IPS DF 4.7 (cell line): ENCODE measurements around the gene NUMA1.

ENCODE experiments used
- DNase-seq: peaks from one replicate; pipeline ENCODE4 v3.0.0-alpha.2; 2013; ENCODE audit warnings: low spot score; ENCODE audit errors: extremely low read depth

NUMA1 gene

DNA sequence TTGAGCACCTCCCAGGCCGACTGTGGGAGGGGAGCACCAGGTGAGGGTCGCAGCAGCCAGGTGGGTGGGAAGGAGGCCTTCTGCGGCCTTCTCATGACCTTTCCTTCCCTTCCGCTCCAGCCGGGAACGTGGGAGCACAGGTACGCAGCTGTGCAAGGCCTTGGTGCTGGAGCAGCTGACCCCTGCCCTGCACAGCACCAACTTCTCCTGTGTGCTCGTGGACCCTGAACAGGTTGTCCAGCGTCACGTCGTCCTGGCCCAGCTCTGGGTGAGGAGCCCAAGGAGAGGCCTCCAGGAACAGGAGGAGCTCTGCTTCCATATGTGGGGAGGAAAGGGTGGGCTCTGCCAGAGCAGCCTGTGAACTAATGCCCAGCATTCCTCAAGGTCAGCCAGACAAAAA is 79.1 kb downstream of the NUMA1 start:
- DNase-seq: no peak

DNA sequence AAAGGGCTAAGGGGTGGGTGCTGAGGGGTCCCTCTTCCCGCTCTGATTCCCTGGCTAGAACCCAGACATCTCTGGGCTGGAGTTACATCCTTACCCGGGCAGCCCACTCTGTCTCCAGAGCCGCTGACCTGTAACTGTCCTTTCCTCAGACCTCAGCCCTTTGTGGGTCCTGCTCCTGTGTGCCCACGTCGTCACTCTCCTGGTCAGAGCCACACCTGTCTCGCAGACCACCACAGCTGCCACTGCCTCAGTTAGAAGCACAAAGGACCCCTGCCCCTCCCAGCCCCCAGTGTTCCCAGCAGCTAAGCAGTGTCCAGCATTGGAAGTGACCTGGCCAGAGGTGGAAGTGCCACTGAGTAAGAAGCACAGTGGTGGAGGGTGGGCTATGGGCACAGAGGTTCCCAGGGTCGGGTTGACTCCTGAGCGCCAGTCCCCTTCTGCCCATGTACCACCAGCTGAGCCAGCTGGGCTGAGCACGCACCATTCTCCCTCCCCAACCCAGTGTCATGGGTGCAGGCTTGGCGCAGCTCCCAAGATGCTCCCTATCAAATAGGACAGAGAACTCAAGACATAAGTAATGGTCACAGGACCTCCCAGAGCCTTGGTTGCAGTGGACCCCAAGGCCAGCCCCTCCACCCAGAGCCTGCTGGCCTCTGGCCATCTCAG is 80.0 kb downstream of the NUMA1 start:
- DNase-seq: no peak

DNA sequence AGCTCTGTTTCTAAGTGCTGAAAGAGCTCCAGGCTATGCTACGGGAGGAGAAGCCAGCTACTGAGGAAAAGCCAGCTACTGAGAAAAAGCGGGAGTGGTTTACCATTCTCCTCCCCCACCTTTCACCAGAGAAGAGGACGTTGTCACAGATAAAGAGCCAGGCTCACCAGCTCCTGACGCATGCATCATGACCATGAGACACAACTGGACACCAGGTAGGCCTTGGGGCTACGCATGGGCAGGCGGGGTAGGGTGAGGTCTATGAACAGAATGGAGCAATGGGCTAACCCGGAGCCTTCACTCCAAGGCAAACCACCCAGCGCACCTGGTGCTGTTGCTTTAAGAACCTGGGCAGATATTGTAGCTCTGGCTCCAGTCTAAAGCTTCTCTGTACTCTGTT is 80.5 kb downstream of the NUMA1 start:
- DNase-seq: no peak

GRCh38 chr11:71999362-71999761 is 81.0 kb downstream of the NUMA1 start:
- DNase-seq: no peak

DNA sequence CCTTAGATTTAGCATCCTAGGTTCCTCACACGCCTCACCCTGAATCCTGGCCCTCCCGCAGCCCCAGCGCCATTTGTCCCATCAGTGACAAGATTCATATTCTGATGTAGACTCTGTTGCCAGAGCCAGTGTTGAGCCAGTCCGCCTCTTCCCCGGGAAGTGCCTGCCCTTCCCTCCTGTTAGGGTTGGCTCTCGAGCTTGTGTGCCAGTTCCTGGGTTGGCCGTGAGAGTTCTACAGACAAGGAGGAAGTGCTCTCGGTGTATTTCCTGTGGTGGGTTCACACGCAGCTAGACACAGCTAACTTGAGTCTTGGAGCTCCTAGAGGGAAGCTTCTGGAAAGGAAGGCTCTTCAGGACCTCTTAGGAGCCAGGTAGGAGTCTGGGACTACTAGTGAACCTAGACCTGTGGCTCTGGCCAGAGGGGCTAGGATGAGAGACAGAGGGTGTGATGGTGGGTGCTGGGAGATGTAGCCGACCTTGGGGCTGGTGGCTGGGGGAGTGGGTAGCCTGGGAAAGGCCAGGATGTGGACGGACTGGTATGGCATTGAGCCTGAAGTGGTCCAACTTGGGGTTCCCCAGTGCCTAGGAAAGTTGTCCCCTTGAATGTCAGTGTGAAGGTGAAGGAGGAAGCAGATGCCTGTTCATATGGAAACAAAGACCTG is 81.6 kb downstream of the NUMA1 start, which contains the start of gene IL18BP:
TSS of gene IL18BP (plus strand) at position 261 of the 662 bp plus-strand sequence. CDS start 1,076 bp downstream, outside the sequence.
- DNase-seq: no peak

GRCh38 chr11:71998061-71998460 is 82.3 kb downstream of the NUMA1 start:
- DNase-seq: no peak

DNA sequence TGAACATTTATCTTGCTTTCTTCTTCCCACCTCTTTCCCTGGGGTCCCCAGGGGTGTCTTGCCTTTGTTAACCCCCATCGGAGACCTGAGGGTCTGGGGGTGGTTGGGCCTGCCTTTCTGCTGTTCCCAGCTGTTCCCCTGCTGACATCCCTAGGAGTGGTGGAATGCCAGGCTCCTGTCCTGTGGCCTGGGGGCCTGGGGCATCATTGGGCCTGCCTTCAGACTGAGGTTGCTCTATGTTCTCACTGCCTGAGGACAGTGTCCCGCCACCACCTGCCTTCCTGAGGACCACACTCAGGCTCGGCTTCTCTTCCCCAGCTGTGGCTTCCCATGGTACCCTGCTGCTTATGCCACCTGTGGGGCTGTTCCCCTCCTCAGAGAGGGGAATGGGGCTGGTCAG is 82.7 kb downstream of the NUMA1 start:
- DNase-seq: no peak

- DNase-seq: no peak
Observed at GRCh38 chr11:71996946-71997345, 83.4 kb downstream of the NUMA1 start.

GRCh38 chr11:71996517-71996916 is 83.8 kb downstream of the NUMA1 start:
- no peak for DNase-seq

- DNase-seq: no peak
Observed at GRCh38 chr11:71995726-71996291, 84.5 kb downstream of the NUMA1 start.

DNA sequence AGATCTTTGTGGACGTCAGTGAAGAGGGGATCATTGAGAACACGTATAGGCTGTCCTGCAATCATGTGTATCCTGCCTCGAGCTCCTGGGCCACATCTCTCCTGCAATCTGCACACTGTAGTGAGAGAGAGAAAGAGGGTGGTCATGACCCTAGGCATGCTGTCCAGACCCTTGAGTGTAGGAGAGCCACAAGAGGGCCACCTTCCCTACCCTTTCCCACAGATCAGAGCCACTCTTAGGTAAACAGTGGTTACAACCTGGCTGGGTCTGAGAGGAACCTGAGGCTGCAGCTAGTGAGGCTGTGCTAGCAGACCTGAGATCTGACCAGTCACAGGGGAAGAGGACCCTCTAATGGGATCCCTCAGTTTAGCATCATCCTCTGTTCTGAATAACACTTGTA is 85.6 kb downstream of the NUMA1 start:
- no peak for DNase-seq

GRCh38 chr11:71992136-71992730 is 88.1 kb downstream of the NUMA1 start:
- no peak for DNase-seq

DNA sequence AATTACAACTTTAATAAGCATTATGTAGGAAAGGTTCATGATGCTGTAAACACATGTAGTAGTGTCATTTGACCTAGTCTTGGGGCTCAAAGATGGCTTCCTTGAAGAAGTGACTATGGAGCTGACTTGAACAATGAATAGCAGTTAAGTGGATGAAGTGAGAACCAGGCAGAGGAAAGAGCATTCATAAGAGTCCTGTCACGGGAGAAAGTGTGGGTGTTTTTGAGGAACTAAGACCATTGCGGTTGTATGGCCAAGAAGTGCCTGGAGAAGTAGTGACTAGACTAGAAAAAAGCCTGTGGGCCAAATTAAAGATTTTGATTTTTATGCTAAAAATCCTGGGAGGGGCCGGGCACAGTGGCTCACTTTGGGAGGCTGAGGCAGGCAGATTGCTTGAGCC is 88.8 kb downstream of the NUMA1 start:
- no peak for DNase-seq

DNA sequence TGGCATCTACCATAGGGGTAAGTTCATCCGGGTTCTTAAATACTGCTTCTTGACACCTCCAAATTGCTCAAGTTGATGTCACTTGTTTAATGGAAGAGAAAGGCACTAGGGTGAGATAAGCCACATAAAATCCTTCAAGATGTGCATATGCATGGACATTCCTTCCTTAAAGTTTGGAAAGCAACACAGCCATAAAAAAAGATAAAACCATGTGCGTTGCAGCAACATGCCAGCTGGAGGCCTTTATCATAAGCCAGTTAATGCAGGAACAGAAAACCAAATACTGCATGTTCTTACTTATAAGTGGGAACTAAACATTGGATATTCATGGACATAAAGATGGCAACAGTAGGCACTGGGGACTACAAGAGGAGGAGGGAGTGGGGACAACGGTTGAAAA is 89.6 kb downstream of the NUMA1 start:
- no peak for DNase-seq

- DNase-seq: no peak
Observed at GRCh38 chr11:71988050-71988449, 92.3 kb downstream of the NUMA1 start.

DNA sequence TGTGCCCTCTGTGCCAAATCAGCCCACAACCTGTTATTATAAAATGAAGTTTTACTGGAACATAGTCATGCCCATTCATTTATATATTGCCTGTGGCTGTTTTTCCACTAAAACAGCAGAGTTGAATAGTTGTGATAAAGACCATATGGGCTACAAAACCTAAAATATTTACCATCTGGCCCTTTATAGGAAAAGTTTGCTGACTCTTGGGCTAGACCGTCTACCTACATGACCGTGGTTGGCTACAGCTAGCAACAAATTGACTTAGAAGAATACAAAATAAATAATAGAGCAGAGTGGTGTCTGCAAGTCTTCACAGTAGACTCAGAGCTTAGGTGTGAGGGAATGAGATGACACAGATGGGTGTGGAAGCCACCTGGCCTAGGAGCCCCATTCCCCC is 92.8 kb downstream of the NUMA1 start:
- no peak for DNase-seq

GRCh38 chr11:71986131-71986530 is 94.2 kb downstream of the NUMA1 start:
- no peak for DNase-seq

DNA sequence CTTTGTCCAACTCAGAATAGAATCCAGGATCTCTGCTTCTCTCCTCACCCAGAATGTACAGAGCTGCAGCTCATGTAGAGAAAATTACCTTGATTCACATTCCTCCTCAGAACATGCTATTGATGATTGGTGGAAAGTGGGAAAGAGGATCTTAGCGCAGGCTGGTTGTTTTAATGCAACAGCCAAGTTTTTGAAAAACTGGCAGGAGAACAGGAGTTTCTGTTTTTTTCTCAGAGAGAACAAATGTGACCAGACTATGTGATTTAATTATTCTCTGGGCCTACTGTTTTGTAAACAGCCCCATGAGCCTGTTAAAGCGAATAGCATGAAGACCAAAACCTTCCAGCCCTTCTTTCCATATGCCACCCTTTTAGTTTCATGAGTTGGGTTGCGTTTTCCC is 100.7 kb downstream of the NUMA1 start:
- DNase-seq: no peak

DNA sequence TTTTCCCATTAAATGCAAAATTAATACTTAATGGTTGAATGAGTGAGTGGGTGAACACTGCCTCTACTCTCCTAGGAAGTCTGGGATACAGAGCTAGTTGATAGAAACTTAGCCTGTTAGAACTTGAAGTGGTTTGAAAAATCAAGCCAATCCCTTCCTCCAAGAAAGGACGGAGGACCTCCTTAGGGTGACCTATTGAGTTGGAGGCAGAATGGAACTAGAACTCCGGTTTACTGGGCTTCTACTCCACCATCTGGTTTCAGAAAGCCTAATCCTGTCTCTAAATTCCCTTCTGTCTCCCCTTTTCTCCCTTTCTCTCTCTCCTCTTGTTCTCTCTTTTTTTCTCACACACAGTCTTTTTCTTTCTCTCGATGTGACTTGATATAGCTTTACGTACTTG is 101.2 kb downstream of the NUMA1 start:
- DNase-seq: no peak

GRCh38 chr11:71977743-71978418 is 102.5 kb downstream of the NUMA1 start:
- no peak for DNase-seq

DNA sequence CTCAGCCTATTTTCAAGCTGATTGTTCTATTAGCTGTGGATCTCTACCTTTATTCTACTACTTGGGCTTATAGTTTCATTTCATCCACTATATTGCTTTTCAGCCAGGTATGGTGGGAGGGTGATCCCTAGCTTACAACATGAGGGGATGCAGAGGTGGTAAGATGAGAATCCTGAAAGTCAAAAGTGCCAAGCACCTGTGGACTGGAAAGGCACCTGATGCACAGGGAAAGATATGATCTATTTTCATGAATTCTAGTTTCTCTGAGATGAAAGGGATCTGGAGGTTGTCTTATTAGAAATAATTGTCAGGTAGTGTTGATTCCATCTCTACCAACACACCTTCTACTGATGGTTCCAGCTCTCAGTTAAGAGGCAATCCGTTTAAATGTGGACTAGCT is 103.3 kb downstream of the NUMA1 start:
- no peak for DNase-seq

- no peak for DNase-seq
Observed at GRCh38 chr11:71976551-71976950, 103.8 kb downstream of the NUMA1 start.
